Vagina (tissue), 2 donors: ENCODE data around the gene ZSWIM6. TPM values are rescaled to one million over a fixed set of nuclear protein-coding genes. Genes with fewer than 3 reads are reported as not detected.

ENCODE experiments used
- DNase-seq, 2 donors: peaks; one replicate each; pipeline ENCODE4 v3.0.0-alpha.2; 2017; ENCODE audit errors: extremely low spot score in 2 of 2
- H3K27ac ChIP-seq: fragments of 200-600 bp; sonication (generic); one replicate; pipeline ENCODE4 v1.5.1; 2019
- H3K27me3 ChIP-seq: fragments of 200-600 bp; sonication (generic); one replicate; pipeline ENCODE4 v1.5.1; 2019
- H3K36me3 ChIP-seq, 2 donors: fragments of 200-600 bp; sonication (generic); one replicate each; pipeline ENCODE4 v1.5.1; 2017 to 2019
- H3K4me1 ChIP-seq: fragments of 200-600 bp; sonication (generic); one replicate; pipeline ENCODE4 v1.5.1; 2019
- H3K4me3 ChIP-seq, 2 donors: fragments of 200-600 bp; sonication (generic); 1 replicate in 1 of 2; 2 replicates in 1 of 2; pipeline ENCODE4 v1.5.1; 2016 to 2019
- H3K9me3 ChIP-seq: fragments of 200-600 bp; sonication (generic); one replicate; pipeline ENCODE4 v1.5.1; 2019
- POLR2A ChIP-seq, 2 donors: fragments of 450-650 bp; IDR thresholded peaks; one replicate each; pipeline ENCODE4 v1.6.1; 2017; ENCODE audit warnings: antibody characterized with exemption in 2 of 2, mild to moderate bottlenecking in 2 of 2, moderate library complexity in 2 of 2
- POLR2AphosphoS5 ChIP-seq, 2 donors: sonication (generic); formaldehyde crosslinking; IDR thresholded peaks; one replicate each; pipeline ENCODE4 v1.9.0; 2017; ENCODE audit warnings: antibody characterized with exemption in 2 of 2, mild to moderate bottlenecking in 2 of 2, low read depth in 1 of 2; ENCODE audit not compliant: insufficient read depth in 1 of 2
- intact Hi-C: fragments of 100-400 bp; cut with DNase I; formaldehyde crosslinking; loops from one replicate; pipeline ENCODE4 v1.15.1; 2023
- total RNA-seq: library from RNA; depleted of rRNA; stranded (reverse); fragments of >200 nt; gene quantifications from one replicate; pipeline ENCODE4 v1.2.3, GENCODE V29; 2016
- TF ChIP-seq, protein P1 (sequence below), 3 experiments: fragments of 450-650 bp in 2 of 3; fragments of 200-600 bp in 1 of 3; sonication (generic) in 1 of 3; IDR thresholded peaks; one replicate each; pipeline ENCODE4 v1.5.1; 2017 to 2019; ENCODE audit warnings: antibody characterized with exemption in 3 of 3, mild to moderate bottlenecking in 2 of 3, moderate library complexity in 2 of 3

Gene ZSWIM6
- total RNA-seq, result 16.7 TPM

DNA sequence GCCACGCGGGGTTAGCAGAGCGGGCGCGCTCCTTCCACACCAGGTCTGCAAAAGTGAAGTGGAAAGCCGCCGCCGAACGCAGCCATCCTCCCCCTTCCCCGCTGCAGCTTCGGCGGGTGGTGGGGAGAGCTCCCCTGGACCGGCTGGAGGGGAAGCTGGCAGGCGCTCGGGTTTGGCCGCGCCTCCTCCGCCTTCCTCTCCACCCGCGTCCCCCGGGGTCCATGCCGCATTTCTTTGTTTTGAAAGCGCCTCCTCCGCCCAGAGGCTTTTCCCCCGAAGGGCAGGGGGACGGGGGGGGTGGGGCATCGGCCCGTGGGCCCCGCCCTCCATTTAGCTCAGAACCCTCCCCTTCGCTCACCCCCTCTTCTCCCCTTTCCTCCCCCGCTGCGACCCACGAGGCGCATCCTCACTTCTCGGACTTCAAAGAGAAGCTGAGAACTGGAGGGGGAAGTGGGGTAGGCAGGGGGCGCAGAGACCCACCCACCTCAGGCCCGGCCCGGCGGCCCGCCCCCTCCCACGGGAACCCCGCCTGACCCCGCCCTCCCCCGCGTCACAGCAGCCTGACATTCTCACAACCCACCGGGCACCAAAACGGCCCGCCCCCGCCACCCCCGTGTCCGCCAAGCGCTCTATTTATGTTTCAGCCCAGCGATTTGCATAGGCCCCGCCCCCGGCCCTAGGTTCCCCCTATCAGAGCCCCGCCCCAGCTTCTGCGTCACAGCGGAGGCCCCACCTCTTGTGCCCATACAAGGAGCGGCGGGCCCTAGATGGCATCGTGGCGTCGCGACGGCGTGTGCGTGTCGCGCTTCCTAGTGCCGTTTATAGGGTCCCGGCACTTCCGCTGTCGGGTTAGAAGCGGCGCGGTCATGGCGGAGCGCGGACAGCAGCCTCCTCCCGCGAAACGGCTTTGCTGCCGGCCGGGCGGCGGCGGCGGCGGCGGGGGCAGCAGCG lies at the start of gene ZSWIM6:
Gene ZSWIM6 (plus strand): TSS at position 852 of the 951 bp plus-strand sequence. CDS start 15 bp downstream, at position 867.
- DNase-seq, result peak; percentile 99
- TF ChIP-seq, protein P1, sequence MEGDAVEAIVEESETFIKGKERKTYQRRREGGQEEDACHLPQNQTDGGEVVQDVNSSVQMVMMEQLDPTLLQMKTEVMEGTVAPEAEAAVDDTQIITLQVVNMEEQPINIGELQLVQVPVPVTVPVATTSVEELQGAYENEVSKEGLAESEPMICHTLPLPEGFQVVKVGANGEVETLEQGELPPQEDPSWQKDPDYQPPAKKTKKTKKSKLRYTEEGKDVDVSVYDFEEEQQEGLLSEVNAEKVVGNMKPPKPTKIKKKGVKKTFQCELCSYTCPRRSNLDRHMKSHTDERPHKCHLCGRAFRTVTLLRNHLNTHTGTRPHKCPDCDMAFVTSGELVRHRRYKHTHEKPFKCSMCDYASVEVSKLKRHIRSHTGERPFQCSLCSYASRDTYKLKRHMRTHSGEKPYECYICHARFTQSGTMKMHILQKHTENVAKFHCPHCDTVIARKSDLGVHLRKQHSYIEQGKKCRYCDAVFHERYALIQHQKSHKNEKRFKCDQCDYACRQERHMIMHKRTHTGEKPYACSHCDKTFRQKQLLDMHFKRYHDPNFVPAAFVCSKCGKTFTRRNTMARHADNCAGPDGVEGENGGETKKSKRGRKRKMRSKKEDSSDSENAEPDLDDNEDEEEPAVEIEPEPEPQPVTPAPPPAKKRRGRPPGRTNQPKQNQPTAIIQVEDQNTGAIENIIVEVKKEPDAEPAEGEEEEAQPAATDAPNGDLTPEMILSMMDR (IDR thresholded peaks at IDR 0.05), result no peak
- TF ChIP-seq POLR2A (IDR thresholded peaks at IDR 0.05) (peak; percentile 56 to 96), POLR2AphosphoS5 (IDR thresholded peaks at IDR 0.05; ENCODE audit: insufficient read depth in 1 of 2, low read depth in 1 of 2) (peak; percentile 36 to 86)
- Histone ChIP-seq H3K4me3 (peak within 1 kb of the TSS; percentile 94 to 98), H3K27ac (peak within 1 kb of the TSS; percentile 94), H3K9me3 (no peaks in the 10 kb centered on the region), H3K27me3 (no peaks in the 10 kb centered on the region), H3K4me1 (peaks cover 36% of the 10 kb centered on the region), H3K36me3 (no peaks in the 10 kb centered on the region)
- intact Hi-C loops, result loop anchor here (5.0 to 10.0 kb wide), 2 partner anchors 76 to 167 kb away; partner anchors contain the start of gene SMIM15

DNA sequence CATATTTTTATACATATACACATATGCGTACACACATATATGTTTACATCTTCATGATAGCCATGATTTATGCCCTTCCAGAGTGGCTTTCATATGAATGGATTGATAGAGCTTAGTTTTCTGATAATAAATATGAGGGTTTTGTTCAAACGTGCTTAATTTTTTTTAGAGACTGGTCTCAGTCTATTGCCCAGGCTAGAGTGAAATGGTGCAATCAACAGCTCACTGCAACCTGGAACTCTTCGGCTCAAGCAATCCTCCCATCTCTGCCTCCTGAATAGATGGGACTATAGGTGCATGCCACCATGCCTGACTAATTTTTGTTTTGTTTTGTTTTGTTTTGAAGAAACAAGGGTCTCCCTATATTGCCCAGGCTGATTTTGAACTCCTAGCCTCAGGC lies 48.6 kb upstream of the ZSWIM6 start:
- no peak for TF ChIP-seq POLR2AphosphoS5 (IDR thresholded peaks at IDR 0.05; ENCODE audit: insufficient read depth in 1 of 2, low read depth in 1 of 2)
- Histone ChIP-seq H3K27me3 (no peaks in the 10 kb centered on the region), H3K36me3 (no peaks in the 10 kb centered on the region), H3K27ac (no peak overlapping the region), H3K9me3 (no peaks in the 10 kb centered on the region), H3K4me3 (no peak overlapping the region), H3K4me1 (no peaks in the 10 kb centered on the region)
- no peak for DNase-seq
- intact Hi-C loops, result no loop called here

DNA sequence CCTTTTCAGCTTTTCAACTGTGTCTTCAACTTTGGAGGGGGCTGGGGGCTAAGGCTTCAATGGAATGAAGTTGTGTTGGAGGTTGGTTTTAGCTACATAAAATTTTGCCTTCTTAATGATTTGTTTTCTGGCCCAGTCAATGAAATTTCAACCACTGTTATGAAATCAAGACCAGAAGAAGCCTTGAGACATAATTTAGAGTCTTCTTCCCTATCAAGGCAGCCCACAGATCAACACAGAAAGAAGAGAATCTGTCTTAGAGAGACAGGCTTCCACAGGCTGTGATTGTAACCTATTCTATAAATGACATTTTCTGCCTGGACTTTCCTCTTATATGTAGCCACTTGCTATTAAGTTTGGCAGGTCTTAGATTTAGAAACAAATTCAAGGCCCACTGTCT lies 46.5 kb upstream of the ZSWIM6 start:
- no peak overlapping the region for H3K27ac ChIP-seq

DNA sequence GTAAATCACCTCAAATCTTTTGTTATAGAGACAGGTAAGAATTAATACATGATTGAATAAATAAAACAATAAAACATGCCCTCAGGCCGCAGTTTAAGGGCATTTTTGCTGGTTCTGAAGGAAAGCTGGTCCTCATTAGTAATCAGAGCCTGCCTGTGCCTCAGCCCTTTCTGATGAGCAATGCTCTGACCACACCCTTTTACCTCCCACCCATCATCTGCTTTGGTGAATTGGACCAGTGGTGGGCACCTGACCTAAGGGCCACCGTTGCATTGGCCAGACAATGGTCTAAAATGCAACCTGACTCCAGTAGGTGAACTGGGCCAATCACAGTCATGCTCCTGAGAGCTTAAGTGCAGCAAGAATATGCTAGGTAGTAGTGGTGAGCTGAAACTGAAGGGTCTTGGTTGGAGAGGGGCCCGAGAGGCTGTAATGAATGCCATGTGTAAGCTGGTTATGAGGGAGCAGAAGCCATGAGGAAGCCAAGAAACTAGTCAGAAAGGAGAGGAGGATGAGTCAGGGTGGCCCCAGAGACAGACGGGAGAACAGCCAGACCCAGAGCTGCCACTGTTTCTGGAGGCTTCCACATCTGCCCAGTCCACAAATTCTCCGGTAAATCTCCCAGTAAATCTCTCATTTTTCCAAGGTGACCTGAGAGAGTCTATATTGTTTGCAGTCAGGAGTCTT lies 45.5 kb upstream of the ZSWIM6 start:
- intact Hi-C loops, result no loop called here

More for the DNA sequence above, 46.5 kb upstream of the ZSWIM6 start:
- H3K27me3 ChIP-seq, result no peaks in the 10 kb centered on the region
- no peaks in the 10 kb centered on the region for H3K36me3 ChIP-seq
- no peak for DNase-seq
- H3K9me3 ChIP-seq, result no peaks in the 10 kb centered on the region
- TF ChIP-seq POLR2AphosphoS5 (IDR thresholded peaks at IDR 0.05; ENCODE audit: insufficient read depth in 1 of 2, low read depth in 1 of 2) (no peak), POLR2A (IDR thresholded peaks at IDR 0.05) (no peak)
- TF ChIP-seq, protein P1 (IDR thresholded peaks at IDR 0.05), result no peak
- H3K4me1 ChIP-seq, result no peaks in the 10 kb centered on the region
- no peak overlapping the region for H3K4me3 ChIP-seq
- intact Hi-C loops, result no loop called here

DNA sequence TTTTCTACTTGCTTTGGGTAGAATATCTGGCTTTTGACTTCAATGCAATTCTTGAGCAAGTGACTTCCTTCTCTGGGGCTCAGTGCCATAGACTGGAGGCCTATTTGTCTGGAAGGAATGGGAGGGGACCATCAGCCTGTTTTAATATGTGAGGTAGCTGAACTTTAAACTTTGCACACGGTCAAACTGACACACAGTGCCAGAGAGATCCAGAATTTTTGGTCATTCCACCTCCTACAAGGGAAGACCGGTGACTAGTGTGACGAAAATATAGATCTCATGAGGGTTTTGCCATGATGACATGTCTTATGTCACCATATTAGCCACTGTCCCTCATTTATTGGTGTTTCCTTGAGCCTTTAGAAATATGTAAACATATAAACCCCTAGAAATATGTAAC lies 44.6 kb upstream of the ZSWIM6 start:
- intact Hi-C loops, result no loop called here
- no peaks in the 10 kb centered on the region for H3K36me3 ChIP-seq
- no peak overlapping the region for H3K27ac ChIP-seq
- H3K27me3 ChIP-seq, result no peaks in the 10 kb centered on the region
- no peaks in the 10 kb centered on the region for H3K4me1 ChIP-seq
- TF ChIP-seq POLR2AphosphoS5 (IDR thresholded peaks at IDR 0.05; ENCODE audit: insufficient read depth in 1 of 2, low read depth in 1 of 2), result no peak
- no peak for TF ChIP-seq POLR2A (IDR thresholded peaks at IDR 0.05)
- TF ChIP-seq, protein P1 (IDR thresholded peaks at IDR 0.05), result no peak
- H3K4me3 ChIP-seq, result no peak overlapping the region
- no peak for DNase-seq
- no peaks in the 10 kb centered on the region for H3K9me3 ChIP-seq

More for the DNA sequence above, 45.5 kb upstream of the ZSWIM6 start:
- H3K36me3 ChIP-seq, result no peaks in the 10 kb centered on the region
- no peak overlapping the region for H3K4me3 ChIP-seq
- no peaks in the 10 kb centered on the region for H3K27me3 ChIP-seq
- no peaks in the 10 kb centered on the region for H3K4me1 ChIP-seq
- DNase-seq, result no peak
- TF ChIP-seq, protein P1 (IDR thresholded peaks at IDR 0.05), result no peak
- TF ChIP-seq POLR2AphosphoS5 (IDR thresholded peaks at IDR 0.05; ENCODE audit: insufficient read depth in 1 of 2, low read depth in 1 of 2) (no peak), POLR2A (IDR thresholded peaks at IDR 0.05) (no peak)
- H3K27ac ChIP-seq, result no peak overlapping the region
- no peaks in the 10 kb centered on the region for H3K9me3 ChIP-seq
